Natural killer cell treated with Interleukin-12 subunit alpha and Interleukin-12 subunit beta and Interleukin-15 and Interleukin-18, amount 100 ng/mL, for 72 hours (primary cell): ENCODE data around the gene RAB15. TPM values are rescaled to one million over a fixed set of nuclear protein-coding genes. Genes with fewer than 3 reads are reported as not detected.

ENCODE experiments used
- ATAC-seq, 2 donors: fragments of 150-1000 bp; cut with Tn5 transposase in 1 of 2; sonication (Bioruptor Pico), chemical (Tn5 transposase) in 1 of 2; 2 replicates each; pipeline ENCODE4 v1.10.0; 2021
- DNase-seq: peaks from one replicate; pipeline ENCODE4 v3.0.0; 2022; ENCODE audit warnings: low spot score
- H3K27ac Mint-ChIP-seq, 2 donors: 1 replicate in 1 of 2; 2 replicates in 1 of 2; pipeline ENCODE4 v1.8.0; 2022; ENCODE audit warnings: mixed read lengths in 2 of 2, mild to moderate bottlenecking in 1 of 2, moderate library complexity in 1 of 2
- H3K27me3 Mint-ChIP-seq, 2 donors: 1 replicate in 1 of 2; 2 replicates in 1 of 2; pipeline ENCODE4 v1.8.0; 2022; ENCODE audit warnings: mixed read lengths in 2 of 2
- H3K36me3 Mint-ChIP-seq: one replicate; pipeline ENCODE4 v1.8.0; 2022; ENCODE audit warnings: mixed read lengths
- H3K4me1 Mint-ChIP-seq, 2 donors: 1 replicate in 1 of 2; 2 replicates in 1 of 2; pipeline ENCODE4 v1.8.0; 2022; ENCODE audit warnings: low read depth in 2 of 2, mixed read lengths in 2 of 2, mild to moderate bottlenecking in 1 of 2
- H3K4me3 Mint-ChIP-seq: one replicate; pipeline ENCODE4 v1.8.0; 2022; ENCODE audit warnings: mixed read lengths
- H3K9me3 Mint-ChIP-seq: 2 replicates; pipeline ENCODE4 v1.8.0; 2022; ENCODE audit warnings: mixed read lengths
- total RNA-seq, 2 donors: library from RNA; stranded (reverse); gene quantifications; one replicate each; pipeline ENCODE4 v1.2.3, GENCODE V29; 2022

The RAB15 gene
- total RNA-seq, 2 donors from 2014 or later = 1.8 to 2.1 TPM

- Mint-ChIP-seq H3K27me3 (no peaks in the 10 kb centered on the region), H3K27ac (no peak overlapping the region), H3K9me3 (no peaks in the 10 kb centered on the region), H3K4me1 (peaks cover 14 to 20% of the 10 kb centered on the region in 2 donors), H3K4me3 (no peak overlapping the region), H3K36me3 (no peaks in the 10 kb centered on the region)
- no peak for ATAC-seq
- DNase-seq = no peak
These were observed 26.5 kb downstream of the RAB15 start for GRCh38 chr14:64945431-64946178.

DNA sequence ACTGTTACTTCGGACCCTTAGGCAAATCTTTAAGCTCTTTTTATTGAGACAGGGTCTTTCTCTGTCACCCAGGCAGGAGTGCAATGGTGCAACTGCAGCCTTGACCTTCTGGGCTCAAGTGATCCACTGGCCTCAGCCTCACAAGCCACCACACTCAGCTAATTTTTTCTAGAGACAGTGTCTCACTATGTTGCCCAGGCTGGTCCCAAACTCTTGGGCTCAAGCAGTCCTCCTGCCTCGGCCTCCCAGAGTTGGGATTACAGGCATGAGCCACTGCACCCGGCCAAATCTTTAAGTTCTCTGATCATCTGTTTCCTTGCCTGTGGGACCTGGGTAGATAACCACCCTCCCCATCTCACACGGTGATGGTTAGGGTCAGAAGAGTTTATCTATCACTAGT, 27.3 kb downstream of the RAB15 start:
- Mint-ChIP-seq H3K4me3 (no peak overlapping the region), H3K9me3 (no peaks in the 10 kb centered on the region), H3K27ac (peak overlapping the region in 1 of 2 donors; percentile 17), H3K36me3 (no peaks in the 10 kb centered on the region), H3K4me1 (peaks cover 14 to 20% of the 10 kb centered on the region in 2 donors), H3K27me3 (no peaks in the 10 kb centered on the region)
- no peak for ATAC-seq
- no peak for DNase-seq

GRCh38 chr14:64944041-64944440, 28.1 kb downstream of the RAB15 start:
- Mint-ChIP-seq H3K9me3 (no peaks in the 10 kb centered on the region), H3K4me3 (no peak overlapping the region), H3K27me3 (no peaks in the 10 kb centered on the region), H3K36me3 (no peaks in the 10 kb centered on the region), H3K4me1 (peaks cover 14 to 26% of the 10 kb centered on the region in 2 donors), H3K27ac (peak overlapping the region in 1 of 2 donors; percentile 75)
- no peak for DNase-seq
- ATAC-seq = no peak

GRCh38 chr14:64943556-64943955, 28.6 kb downstream of the RAB15 start:
- Mint-ChIP-seq H3K27me3 (no peaks in the 10 kb centered on the region), H3K4me3 (no peak overlapping the region), H3K4me1 (peaks cover 14 to 30% of the 10 kb centered on the region in 2 donors), H3K9me3 (no peaks in the 10 kb centered on the region), H3K36me3 (no peaks in the 10 kb centered on the region), H3K27ac (peak overlapping the region in 1 of 2 donors; percentile 75)
- DNase-seq (no peak), ATAC-seq (peak in 1 of 2 donors; percentile 24)

DNA sequence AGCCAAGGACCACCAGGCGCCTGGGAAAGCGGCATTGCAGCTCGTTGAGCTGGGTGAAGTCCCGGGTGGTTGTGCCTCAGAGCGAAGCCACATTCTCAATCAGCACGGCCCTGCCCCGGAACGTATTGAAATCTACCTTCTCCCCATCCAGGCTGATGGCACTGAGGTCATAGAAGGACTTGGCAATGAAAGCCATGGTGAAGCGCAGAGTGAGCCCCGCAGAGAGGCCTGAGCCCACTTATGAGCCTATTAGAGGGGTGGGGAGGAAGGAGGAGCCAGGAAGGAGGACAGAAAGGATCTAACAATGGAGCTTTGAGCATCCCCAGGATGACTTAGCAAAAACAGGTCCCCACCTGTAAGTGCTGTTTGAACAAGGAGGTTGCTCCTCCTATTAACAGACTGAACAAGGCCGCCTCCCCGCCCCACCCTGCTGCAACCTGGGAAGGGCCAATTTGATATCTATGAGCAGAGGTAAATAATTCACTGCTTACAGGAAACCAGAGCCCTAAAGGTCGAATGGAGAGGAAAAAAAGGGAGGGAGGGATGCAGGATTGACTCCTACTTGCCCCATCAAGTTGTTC, 29.5 kb downstream of the RAB15 start, which contains the start of gene GPX2:
TSS of gene GPX2 (minus strand) at position 215 of the 581 bp plus-strand sequence. CDS start at position 196, 19 bp downstream.
- peak within 1 kb of the TSS; percentile 14 to 75 for H3K27ac Mint-ChIP-seq
- no peaks in the 10 kb centered on the region for H3K36me3 Mint-ChIP-seq
- H3K9me3 Mint-ChIP-seq = no peaks in the 10 kb centered on the region
- H3K4me1 Mint-ChIP-seq = peaks cover 15 to 32% of the 10 kb centered on the region in 2 donors
- ATAC-seq (no peak), DNase-seq (no peak)
- no peak within 1 kb of the TSS for H3K4me3 Mint-ChIP-seq
- H3K27me3 Mint-ChIP-seq = no peaks in the 10 kb centered on the region

DNA sequence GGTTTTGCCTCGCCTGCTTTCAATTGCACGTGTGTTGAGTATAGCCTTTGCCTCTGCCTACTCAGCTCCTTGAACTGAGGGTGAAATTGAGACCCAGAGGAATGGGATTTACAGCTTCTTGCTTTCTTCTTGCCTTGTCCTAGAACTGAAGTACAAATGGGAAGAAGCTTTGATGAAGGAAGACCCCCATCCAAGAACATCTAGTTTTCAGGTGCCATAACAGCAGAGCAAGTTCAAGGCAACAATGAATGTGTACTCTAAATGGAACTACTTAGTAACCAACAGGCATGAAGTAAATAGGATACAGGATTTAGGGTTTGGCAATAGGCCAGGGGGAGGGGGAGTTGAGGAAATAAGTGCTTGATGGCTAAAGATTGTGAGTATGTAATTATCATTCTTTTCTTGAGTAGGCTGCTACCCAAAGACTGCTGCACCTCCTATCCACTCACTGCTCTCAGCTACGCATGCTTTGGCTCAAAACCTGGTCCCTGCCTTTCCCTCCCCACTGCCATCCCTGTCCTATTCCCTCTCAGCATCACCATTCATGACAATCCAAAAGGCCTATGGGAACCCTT, 31.7 kb downstream of the RAB15 start:
- no peaks in the 10 kb centered on the region for H3K27me3 Mint-ChIP-seq
- no peak for DNase-seq
- no peaks in the 10 kb centered on the region for H3K36me3 Mint-ChIP-seq
- H3K9me3 Mint-ChIP-seq = no peaks in the 10 kb centered on the region
- peaks cover 25 to 31% of the 10 kb centered on the region in 2 donors for H3K4me1 Mint-ChIP-seq
- ATAC-seq = no peak
- H3K4me3 Mint-ChIP-seq = no peak overlapping the region
- peak overlapping the region in 1 of 2 donors; percentile 28 for H3K27ac Mint-ChIP-seq

DNA sequence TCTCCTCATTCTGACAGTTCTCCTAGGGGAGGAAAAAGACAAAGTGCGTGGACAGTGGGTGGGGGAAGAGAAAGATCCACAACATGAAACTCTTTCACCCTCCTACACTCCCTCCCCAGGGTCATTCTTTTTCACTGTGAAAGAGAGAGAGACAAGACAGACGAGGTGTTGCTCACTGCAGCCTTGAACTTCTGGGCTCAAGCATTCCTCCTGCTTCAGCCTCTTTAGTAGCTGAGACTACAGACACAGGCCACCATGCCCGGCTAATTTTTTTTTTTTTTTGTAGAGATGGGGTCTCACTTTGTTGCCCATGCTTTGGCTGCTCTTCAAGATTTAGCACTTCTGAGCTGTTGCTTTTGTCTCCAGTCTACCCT, 32.3 kb downstream of the RAB15 start:
- DNase-seq (no peak), ATAC-seq (no peak)
- Mint-ChIP-seq H3K9me3 (no peaks in the 10 kb centered on the region), H3K27ac (peak overlapping the region in 1 of 2 donors; percentile 41), H3K4me1 (peaks cover 30 to 37% of the 10 kb centered on the region in 2 donors), H3K27me3 (no peaks in the 10 kb centered on the region), H3K4me3 (no peak overlapping the region), H3K36me3 (no peaks in the 10 kb centered on the region)

- H3K27me3 Mint-ChIP-seq = no peaks in the 10 kb centered on the region
- H3K9me3 Mint-ChIP-seq = no peaks in the 10 kb centered on the region
- DNase-seq = no peak
- peaks cover 36 to 37% of the 10 kb centered on the region in 2 donors for H3K4me1 Mint-ChIP-seq
- H3K36me3 Mint-ChIP-seq = peaks cover 3% of the 10 kb centered on the region
- peak overlapping the region in 1 of 2 donors; percentile 41 for H3K27ac Mint-ChIP-seq
- no peak for ATAC-seq
- H3K4me3 Mint-ChIP-seq = no peak overlapping the region
These were observed 32.9 kb downstream of the RAB15 start for GRCh38 chr14:64938972-64939816.

DNA sequence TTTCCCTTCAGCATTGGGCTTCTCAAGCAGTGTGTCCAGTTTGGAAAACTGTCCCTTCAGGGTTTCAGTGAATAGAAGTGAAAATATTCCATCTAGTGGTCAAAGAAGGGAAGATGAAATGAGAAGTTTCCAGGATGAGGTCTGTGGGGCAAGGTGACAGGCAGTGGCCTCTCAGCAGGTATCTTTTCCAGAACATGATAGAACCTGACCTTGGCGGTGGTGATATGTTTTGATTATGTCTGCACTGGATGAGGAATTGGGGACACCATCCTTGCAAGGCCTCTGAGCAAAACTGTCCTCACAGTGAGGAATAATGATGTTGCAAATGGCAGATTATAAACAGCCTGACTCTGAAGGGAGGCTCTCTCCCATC, 34.3 kb downstream of the RAB15 start:
- peaks cover 25 to 26% of the 10 kb centered on the region in 2 donors for H3K4me1 Mint-ChIP-seq
- peaks cover 4% of the 10 kb centered on the region for H3K36me3 Mint-ChIP-seq
- H3K4me3 Mint-ChIP-seq = no peak overlapping the region
- H3K27me3 Mint-ChIP-seq = no peaks in the 10 kb centered on the region
- peak overlapping the region in 1 of 2 donors; percentile 49 for H3K27ac Mint-ChIP-seq
- ATAC-seq (no peak), DNase-seq (no peak)
- no peaks in the 10 kb centered on the region for H3K9me3 Mint-ChIP-seq

DNA sequence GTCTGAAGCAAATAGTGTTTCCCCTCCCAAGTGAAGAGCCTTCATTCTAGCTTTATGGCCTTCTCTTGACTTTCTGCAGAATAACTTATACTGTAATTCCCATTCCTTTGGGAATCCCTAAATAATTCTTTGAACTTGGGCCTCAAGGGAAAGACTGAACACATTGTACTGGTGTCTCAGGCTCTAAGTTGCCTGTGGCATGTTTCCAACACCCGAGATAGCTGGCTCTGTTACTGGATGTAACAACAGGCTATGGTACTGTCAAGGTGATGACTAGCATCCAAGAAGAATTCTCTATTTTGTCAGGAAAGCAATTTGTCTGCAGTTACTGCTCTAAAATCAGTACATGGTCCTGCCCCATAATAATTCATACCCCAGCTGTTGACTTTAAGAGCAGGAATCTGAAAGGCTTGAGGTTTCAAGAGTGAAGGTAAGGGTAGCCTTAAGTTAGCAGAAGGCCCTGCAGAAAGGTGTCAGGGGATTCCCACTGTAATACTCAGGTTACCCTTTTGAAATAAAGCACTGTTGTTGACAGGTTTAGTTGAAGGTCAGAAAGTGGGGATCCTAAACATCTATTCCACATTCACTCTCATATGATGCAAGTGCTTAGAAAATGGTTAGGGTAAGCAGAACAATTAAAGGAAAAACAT, 34.8 kb downstream of the RAB15 start:
- H3K9me3 Mint-ChIP-seq = no peaks in the 10 kb centered on the region
- H3K36me3 Mint-ChIP-seq = peaks cover 4% of the 10 kb centered on the region
- peaks cover 24% of the 10 kb centered on the region in 2 donors for H3K4me1 Mint-ChIP-seq
- ATAC-seq = no peak
- no peak overlapping the region for H3K4me3 Mint-ChIP-seq
- H3K27me3 Mint-ChIP-seq = no peaks in the 10 kb centered on the region
- H3K27ac Mint-ChIP-seq = peak overlapping the region; percentile 66 to 95
- no peak for DNase-seq

GRCh38 chr14:64935508-64935907, 36.6 kb downstream of the RAB15 start:
- Mint-ChIP-seq H3K27ac (peak overlapping the region; percentile 66 to 95), H3K27me3 (no peaks in the 10 kb centered on the region), H3K4me1 (peaks cover 24% of the 10 kb centered on the region in 2 donors), H3K36me3 (peaks cover 4% of the 10 kb centered on the region), H3K4me3 (peak overlapping the region; percentile 75), H3K9me3 (no peaks in the 10 kb centered on the region)
- no peak for DNase-seq
- ATAC-seq = peak; percentile 46 to 70

DNA sequence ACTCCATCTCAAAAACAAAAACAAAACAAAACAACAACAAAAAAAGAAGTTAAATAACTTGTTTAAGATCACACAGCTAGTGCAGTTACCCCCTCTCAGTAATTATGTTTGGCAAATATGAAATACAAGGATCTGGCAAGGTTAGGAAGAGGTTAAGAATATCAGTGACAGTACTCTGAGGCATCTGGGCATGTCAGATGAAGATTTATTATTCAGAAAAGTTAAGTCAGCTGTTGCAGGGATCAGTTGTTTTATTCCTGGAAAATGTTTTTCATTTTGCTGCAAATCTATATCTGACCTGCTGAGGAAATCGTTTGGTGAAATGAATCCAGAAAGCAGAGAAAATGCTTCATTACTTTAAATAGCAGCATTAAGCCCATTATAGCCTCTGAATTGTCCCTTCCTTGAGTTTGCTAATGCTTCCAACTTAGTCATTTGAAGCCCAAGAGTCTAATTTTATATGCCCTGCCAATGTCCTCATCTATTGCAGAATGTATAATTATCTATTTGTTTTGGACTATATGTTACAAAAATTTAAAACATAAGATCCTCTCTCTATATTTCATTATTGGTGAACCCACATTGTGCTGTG, 37.7 kb downstream of the RAB15 start:
- ATAC-seq (no peak), DNase-seq (no peak)
- peaks cover 24 to 26% of the 10 kb centered on the region in 2 donors for H3K4me1 Mint-ChIP-seq
- no peaks in the 10 kb centered on the region for H3K27me3 Mint-ChIP-seq
- peak overlapping the region; percentile 66 to 95 for H3K27ac Mint-ChIP-seq
- peak overlapping the region; percentile 34 for H3K4me3 Mint-ChIP-seq
- peaks cover 4% of the 10 kb centered on the region for H3K36me3 Mint-ChIP-seq
- no peaks in the 10 kb centered on the region for H3K9me3 Mint-ChIP-seq

DNA sequence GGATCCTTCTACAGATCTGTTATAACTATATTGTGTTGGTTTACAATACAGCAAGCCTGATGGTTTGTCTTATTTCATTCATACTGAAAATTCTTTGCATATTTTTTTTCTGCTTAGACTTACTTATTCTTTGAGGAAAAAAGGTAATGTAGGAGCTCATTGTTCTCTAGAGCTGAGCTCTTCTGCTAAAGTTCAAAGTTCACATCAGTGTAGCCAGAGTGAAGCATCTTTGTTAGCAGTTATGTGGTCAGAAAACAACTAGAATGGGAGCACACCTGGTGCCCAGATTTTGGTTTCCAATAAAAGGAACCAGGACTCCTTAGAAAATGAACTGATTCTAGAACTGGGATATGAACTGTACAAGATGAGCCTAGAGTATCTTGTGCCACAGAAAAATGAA, 39.9 kb downstream of the RAB15 start:
- no peaks in the 10 kb centered on the region for H3K9me3 Mint-ChIP-seq
- peaks cover 4% of the 10 kb centered on the region for H3K36me3 Mint-ChIP-seq
- no peak for ATAC-seq
- no peak for DNase-seq
- H3K27ac Mint-ChIP-seq = no peak overlapping the region
- H3K4me1 Mint-ChIP-seq = peaks cover 15 to 20% of the 10 kb centered on the region in 2 donors
- no peak overlapping the region for H3K4me3 Mint-ChIP-seq
- H3K27me3 Mint-ChIP-seq = no peaks in the 10 kb centered on the region
